Fibroblast of skin of back (primary cell): ENCODE data around the gene DCAF10.
"Not testable (repeated sequence)": the region's sequence is repeated elsewhere in the genome, so short reads cannot be mapped to it uniquely, and the experiment has no call there.

Experiments
- DNase-seq: peaks from one replicate; pipeline ENCODE4 v3.0.0-alpha.2; 2013

DCAF10 gene

GRCh38 chr9:37796232-37796631 lies 4.4 kb upstream of the DCAF10 start:
- DNase-seq: no peak

- no peak for DNase-seq
These were observed 1.9 kb upstream of the DCAF10 start for GRCh38 chr9:37798677-37799076.

DNA sequence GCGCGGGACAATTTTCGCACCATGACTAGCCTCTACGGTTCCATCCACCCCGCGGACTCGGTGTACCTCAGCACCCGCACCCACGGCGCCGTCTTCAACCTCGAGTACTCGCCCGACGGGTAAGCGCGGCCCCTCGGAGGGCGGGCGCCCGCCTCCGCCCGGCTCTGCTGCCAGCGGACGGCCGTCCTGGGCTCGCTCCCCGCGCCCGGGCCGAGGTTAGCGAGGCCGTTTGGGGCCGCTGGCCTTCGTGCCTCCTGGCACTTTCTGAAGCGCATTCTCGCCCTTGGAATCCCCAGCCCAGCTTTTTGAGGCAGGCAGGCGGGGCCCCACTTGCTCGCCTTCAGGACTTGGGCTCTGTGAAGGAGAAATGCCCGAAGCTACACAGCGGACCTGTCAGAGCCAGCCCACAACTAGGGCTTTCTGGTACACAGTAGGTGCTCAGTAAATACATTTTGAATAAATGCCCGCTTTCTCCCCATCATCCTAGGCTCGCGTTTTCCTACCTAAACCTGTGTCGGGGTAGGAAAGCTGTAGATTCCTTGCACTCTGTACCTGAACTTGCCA lies 772 bp downstream of the DCAF10 start:
- DNase-seq: peak; percentile 27

DNA sequence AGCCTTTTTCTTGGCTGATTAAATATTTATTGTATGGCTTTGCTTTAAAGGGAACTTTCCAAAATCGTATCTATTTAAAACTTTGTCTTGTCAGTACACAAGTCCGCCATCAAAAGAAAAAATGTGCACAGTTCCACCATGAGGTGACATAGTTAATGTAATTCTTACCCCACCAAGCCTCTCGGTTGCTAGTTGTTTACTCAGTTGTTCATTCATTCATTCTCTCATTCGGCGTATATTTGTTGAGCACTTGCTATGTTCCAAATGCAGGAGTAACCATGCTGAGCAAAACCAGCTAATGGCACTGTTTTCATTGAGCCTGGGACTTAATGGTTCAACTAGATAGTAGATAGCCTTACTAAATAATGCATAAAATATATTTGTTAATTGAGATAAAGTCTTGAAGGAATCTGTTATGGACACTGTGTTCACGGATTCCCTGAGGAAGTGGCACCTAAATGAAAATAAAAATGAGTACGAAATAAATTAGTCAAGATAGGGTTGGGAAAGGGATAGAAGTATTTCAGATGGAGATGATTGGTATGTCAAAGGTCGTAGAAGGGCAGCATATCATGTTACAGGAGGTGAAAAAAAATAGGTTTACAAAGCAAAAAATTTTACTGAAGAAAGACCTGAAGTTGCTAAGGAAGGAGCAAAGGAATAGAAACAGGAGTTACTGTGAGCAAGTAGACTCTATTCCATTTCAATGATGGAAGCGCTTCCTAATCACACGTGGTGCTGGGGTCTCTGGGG lies 1.5 kb downstream of the DCAF10 start:
- no peak for DNase-seq

DNA sequence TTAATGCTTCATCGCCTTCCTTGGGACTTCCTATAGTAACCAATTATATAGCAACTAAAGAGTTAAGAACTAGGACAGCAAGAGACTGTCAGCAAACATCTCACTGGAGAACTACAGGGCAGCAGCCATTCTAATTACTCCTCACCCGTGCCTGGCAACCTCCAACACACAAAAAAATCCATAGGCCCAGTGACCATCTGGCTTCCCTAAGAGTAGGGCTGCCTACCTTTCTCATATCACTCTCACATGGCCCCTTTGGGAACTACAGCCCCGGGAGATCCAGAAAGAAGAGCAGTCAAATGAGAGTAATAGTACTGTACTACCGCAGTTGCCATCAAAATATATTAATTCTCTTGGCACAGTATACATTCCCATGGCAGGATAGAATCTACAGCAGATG lies 5.7 kb downstream of the DCAF10 start:
- no peak for DNase-seq

DNA sequence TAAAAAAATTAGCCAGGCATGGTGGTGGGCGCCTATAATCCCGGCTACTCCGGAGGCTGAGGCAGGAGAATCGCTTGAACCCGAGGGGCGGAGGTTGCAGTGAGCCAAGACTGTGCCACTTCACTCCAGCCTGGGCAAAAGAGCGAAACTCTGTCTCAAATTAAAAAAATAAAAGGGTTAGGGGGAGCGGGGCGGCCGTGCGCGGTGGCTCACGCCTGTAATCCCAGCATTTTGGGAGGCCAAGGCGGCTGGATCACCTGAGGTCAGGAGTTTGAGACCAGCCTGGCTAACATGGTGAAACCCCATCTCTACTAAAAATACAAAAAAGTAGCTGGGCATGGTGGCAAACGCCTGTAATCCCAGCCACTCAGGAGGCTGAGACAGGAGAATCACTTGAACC lies 9.1 kb downstream of the DCAF10 start:
- DNase-seq: not testable (repeated sequence)

DNA sequence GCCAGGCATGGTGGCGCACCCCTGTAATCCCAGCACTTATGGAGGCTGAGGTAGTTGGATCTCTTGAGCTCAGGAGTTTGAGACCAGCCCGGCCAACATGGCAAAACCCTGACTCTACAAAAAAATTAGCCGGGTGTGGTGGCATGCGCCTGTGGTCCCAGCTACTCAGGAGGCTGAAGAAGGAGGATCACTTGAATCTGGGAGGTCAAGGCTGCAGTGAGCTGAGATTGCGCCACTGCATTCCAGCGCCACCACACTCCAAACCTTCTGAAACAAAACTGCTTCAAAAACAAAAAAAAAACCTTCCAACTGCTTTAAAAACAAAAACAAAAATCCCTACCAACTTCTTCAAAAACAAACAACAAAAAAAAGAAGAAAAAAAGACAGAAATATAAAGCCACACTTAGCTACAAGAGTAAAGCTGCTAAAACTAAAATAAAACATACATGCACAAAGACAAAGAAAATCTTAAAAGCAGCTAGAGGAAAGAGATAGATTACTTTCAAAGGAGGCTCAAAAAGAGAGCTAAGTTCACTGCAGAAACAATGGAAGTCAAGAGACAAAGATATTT lies 11.4 kb downstream of the DCAF10 start:
- no peak for DNase-seq

GRCh38 chr9:37812773-37813379 lies 12.3 kb downstream of the DCAF10 start:
- no peak for DNase-seq

DNA sequence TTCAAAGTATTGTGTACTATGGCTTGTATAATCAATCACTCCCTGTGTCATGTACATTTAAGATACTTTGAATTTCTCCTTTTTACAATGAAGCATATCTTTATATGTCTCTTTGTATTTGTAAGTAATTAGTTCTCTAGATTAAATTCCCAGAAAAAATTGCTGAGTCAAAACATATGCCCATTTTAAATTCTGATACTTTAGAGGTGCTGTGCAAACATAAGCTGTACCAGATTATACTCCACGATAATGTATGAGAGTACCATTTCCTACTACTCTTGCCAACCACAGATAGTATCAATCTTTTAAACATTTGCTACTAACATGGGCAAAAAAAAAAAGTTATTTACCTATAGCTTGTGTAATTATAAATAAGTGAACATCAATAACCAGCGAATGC lies 18.3 kb downstream of the DCAF10 start:
- DNase-seq: no peak

- DNase-seq: no peak
These were observed 19.5 kb downstream of the DCAF10 start for GRCh38 chr9:37820142-37820541.

GRCh38 chr9:37825174-37825573 lies 24.6 kb downstream of the DCAF10 start:
- DNase-seq: not testable (repeated sequence)

- no peak for DNase-seq
These were observed 27.0 kb downstream of the DCAF10 start for GRCh38 chr9:37827483-37828165.

DNA sequence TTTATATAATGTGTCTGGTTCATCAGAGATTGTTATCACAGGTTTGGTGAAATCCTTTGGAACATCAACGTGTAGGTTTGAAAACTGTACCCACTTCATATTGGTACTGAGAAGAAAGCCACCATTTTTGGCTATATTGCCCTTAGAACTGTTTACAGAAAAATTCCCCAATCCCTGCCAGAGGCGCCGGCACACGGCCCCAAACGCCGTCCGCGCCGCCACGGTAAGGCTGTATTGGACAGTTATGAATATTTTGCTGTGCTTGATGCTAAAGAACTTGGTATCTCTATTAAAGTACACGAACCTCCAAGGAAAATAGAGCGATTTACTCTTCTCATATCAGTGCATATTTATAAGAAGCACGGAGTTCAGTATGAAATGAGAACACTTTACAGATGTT lies 35.2 kb downstream of the DCAF10 start:
- no peak for DNase-seq

- DNase-seq: no peak
These were observed 35.8 kb downstream of the DCAF10 start for GRCh38 chr9:37836386-37836785.

DNA sequence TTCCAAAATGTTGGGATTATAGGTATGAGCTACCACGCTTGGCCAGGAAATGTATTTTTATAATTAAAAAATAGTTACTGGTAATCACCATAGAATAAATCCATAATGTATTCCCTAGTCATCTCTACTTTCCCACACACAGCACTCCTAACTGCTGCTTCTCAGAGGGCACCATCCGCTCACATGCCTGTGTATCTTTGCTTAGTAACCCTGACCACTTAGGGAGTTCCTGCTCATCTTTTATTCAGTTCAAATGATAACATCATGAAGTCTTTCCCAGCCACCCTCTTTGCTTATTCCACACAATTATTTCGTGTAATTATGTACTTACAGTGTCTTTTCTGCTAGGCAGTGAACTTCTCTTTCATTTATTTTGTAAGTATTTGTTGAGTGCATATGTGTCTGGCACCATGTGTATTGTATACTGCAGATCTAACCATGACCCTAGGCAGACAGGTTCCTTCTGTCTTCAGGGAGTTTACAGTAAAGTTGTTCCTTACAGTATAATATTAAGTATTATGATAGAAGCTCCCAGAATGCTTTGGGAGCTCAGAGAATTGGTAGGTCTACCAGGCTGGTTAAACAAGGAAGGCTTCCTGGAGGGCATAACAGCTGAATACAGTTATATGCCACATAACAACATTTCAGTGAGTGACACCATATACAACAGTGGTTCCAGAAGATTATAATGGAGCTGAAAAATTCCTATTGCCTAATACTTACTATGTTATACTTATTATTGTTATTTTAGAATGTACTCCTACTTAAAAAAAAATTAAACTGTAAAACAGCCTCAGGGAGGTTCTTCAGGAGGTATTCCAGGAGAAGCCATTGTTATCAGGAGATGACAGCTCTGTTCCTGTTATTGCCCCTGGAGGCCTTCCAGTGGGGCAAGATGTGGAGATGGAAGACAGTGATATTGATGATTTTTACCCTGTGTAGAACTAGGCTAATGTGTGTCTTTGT lies 39.2 kb downstream of the DCAF10 start:
- DNase-seq: peak; percentile 45

GRCh38 chr9:37840560-37841194 lies 40.1 kb downstream of the DCAF10 start:
- DNase-seq: peak; percentile 82

GRCh38 chr9:37852222-37852621 lies 51.6 kb downstream of the DCAF10 start:
- DNase-seq: no peak

DNA sequence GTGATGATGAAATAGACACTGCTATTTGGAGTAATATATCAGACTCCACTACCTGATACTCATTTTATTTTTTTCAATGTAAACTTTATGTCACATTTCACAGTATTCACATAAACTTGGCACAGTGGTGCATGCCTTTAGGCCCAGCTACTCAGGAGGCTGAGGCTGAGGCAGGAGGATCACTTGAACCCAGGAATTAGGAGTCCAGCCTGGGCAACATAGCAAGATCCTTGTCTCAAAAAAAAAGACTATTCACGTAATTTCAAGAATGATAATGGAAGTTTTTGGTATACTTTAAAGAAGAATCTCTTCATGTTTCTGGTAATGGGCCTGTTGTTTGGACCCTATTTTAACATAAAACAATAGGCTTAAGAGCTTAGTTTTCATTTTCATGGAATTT lies 56.0 kb downstream of the DCAF10 start:
- DNase-seq: no peak

DNA sequence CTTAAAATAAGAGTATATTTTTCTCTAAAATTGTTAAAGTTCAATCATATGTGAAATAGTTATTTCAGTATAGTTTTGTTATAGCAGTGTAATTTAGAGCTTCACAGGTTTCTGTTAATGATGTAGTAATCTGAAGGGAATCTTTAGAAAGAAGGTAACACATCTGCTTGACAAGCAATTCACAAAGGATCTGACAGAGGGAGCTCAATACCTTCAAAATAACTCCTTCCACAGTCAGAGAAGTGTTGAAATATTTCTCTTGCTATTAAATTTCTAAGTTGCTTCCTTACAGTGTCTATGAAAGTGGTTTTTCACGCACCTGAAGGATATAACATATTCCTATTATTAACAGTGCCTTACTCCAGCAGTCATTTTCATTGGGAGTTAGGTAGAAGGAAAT lies 58.4 kb downstream of the DCAF10 start:
- DNase-seq: peak; percentile 2

DNA sequence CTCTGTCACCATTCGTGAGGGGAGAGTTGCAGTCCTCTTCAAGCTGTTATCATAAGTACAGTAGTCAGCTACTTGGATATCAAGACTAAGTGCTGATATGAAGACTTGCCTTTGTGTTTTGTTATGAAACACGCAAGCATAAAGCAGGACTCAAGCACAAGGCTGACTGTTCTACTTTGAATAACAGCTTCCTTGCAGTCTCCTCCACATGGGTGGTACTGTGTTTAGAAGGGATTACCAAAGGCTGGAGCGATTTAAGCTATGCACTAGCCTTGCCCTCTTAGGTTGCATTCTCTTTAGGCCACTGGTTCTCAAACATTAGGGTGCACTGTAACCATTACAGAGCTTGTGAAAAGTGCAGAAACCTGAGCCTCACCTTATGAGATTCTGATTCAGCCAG lies 61.9 kb downstream of the DCAF10 start:
- DNase-seq: no peak

- no peak for DNase-seq
These were observed 69.6 kb downstream of the DCAF10 start for GRCh38 chr9:37870081-37870798.
